Endothelial cell of umbilical vein (primary cell): ENCODE results near the gene DBP. TPM values are rescaled to one million over a fixed set of nuclear protein-coding genes. Genes with fewer than 3 reads are reported as not detected.

Experiments
- BruUV-seq: library from RNA; stranded (reverse); fragments of 400-500 nt; replicated peaks from 2 replicates; lab custom pipeline; 2021; lab: Mats Ljungman, UMichigan
- CTCF ChIA-PET: fragments of 300-600, 350-600 bp; sonication (Branson Sonifier 250); formaldehyde crosslinking; loops from one replicate; lab custom pipeline; 2021; ENCODE audit warnings: antibody characterized with exemption, inconsistent platforms; lab: Charles Lee
- POLR2A ChIA-PET: fragments of 300-600, 350-600 bp; sonication (Branson Sonifier 250); formaldehyde crosslinking; loops from one replicate; lab custom pipeline; 2021; ENCODE audit warnings: antibody characterized with exemption, inconsistent platforms; lab: Charles Lee
- DNase-seq: peaks from one replicate; pipeline ENCODE4 v3.0.0-alpha.2; 2011; ENCODE audit warnings: low read depth, low spot score
- FAIRE-seq: peaks from 2 replicates; lab custom pipeline; 2011; peaks lifted over from hg19 to GRCh38; lab: Jason Lieb, UNC
- H2AFZ ChIP-seq: 2 replicates; pipeline ENCODE4 v1.6.0; 2012; ENCODE audit warnings: low read depth, low read length, control low read depth, inconsistent platforms
- H3K27ac ChIP-seq: 2 replicates; pipeline ENCODE4 v1.5.1; 2011; ENCODE audit warnings: low read depth, mild to moderate bottlenecking, control low read depth, low read length, moderate library complexity; ENCODE audit not compliant: insufficient read depth
- H3K27me3 ChIP-seq, 2 experiments: 2 replicates each; pipeline versions ENCODE4 v1.6.0 to v1.6.1; 2011; ENCODE audit warnings: low read length in 2 of 2, mixed read lengths in 1 of 2; ENCODE audit not compliant: control insufficient read depth in 2 of 2, insufficient read depth in 2 of 2
- H3K36me3 ChIP-seq, 2 experiments: 2 replicates in 1 of 2; 3 replicates in 1 of 2; pipeline ENCODE4 v1.5.1; 2011; ENCODE audit warnings: low read length in 2 of 2, mild to moderate bottlenecking in 1 of 2, moderate library complexity in 1 of 2; ENCODE audit not compliant: control insufficient read depth in 2 of 2, insufficient read depth in 2 of 2; ENCODE audit errors: extremely low read depth in 1 of 2
- H3K4me1 ChIP-seq: 3 replicates; pipeline ENCODE4 v1.5.1; 2011; ENCODE audit warnings: mild to moderate bottlenecking, low read length; ENCODE audit not compliant: control insufficient read depth, insufficient read depth; ENCODE audit errors: extremely low read depth
- H3K4me2 ChIP-seq: 2 replicates; pipeline ENCODE4 v1.6.1; 2011; ENCODE audit warnings: low read length, control low read depth, mixed read lengths; ENCODE audit not compliant: insufficient read depth
- H3K4me3 ChIP-seq, 3 experiments: fragments of 200-600 bp in 1 of 3; sonication (generic), shearing (Covaris generic) in 1 of 3; replicated peaks in 1 of 3; 2 replicates each; pipeline ENCODE4 v1.5.1; 2011 to 2016; ENCODE audit warnings: control low read depth in 3 of 3, low read length in 3 of 3, mild to moderate bottlenecking in 2 of 3, inconsistent platforms in 1 of 3, low read depth in 1 of 3, moderate library complexity in 1 of 3; ENCODE audit not compliant: insufficient read depth in 1 of 3
- H3K79me2 ChIP-seq: 2 replicates; pipeline ENCODE4 v1.6.0; 2012; ENCODE audit warnings: low read length, inconsistent platforms; ENCODE audit not compliant: control insufficient read depth, insufficient read depth
- H3K9ac ChIP-seq: replicated peaks from 2 replicates; pipeline ENCODE3; 2011; ENCODE audit warnings: low read length, control low read depth; ENCODE audit not compliant: insufficient read depth; ENCODE audit errors: extremely low read depth
- H3K9me1 ChIP-seq: replicated peaks from 3 replicates; pipeline ENCODE4 v1.6.0; 2011; ENCODE audit warnings: mild to moderate bottlenecking, low read length; ENCODE audit not compliant: control insufficient read depth, insufficient read depth; ENCODE audit errors: extremely low read depth
- H3K9me3 ChIP-seq: replicated peaks from 2 replicates; pipeline ENCODE4 v1.5.1; 2012; ENCODE audit warnings: low read length, inconsistent platforms; ENCODE audit not compliant: control insufficient read depth, insufficient read depth
- H4K20me1 ChIP-seq: replicated peaks from 2 replicates; pipeline ENCODE3; 2011; ENCODE audit warnings: mild to moderate bottlenecking, low read length; ENCODE audit not compliant: control insufficient read depth, insufficient read depth; ENCODE audit errors: extremely low read depth
- EZH2 ChIP-seq: IDR thresholded peaks from 2 replicates; pipeline ENCODE4 v1.6.1; 2012; ENCODE audit warnings: borderline replicate concordance, low read depth, mild to moderate bottlenecking, moderate library complexity, low read length, inconsistent platforms; ENCODE audit not compliant: severe bottlenecking
- JUN ChIP-seq: IDR thresholded peaks from 2 replicates; pipeline ENCODE4 v1.6.1; 2011; ENCODE audit warnings: borderline replicate concordance, low read depth; ENCODE audit not compliant: insufficient read length, insufficient read depth
- MYC ChIP-seq: IDR thresholded peaks from one replicate; pipeline ENCODE4 v1.6.1; 2011; ENCODE audit warnings: mild to moderate bottlenecking, low read depth, low read length
- POLR2A ChIP-seq: IDR thresholded peaks from 2 replicates; pipeline ENCODE4 v1.6.1; 2012; ENCODE audit warnings: low read depth, mild to moderate bottlenecking, control low read depth, low read length
- POLR2AphosphoS5 ChIP-seq: IDR thresholded peaks from 2 replicates; pipeline ENCODE4 v1.6.1; 2012; ENCODE audit warnings: low read depth, mild to moderate bottlenecking, control low read depth, low read length, moderate library complexity; ENCODE audit not compliant: insufficient read depth
- dilution Hi-C: fragments of 300-500 bp; cut with MboI; formaldehyde crosslinking; loops from one replicate; pipeline ENCODE4 v1.15.0; 2019; ENCODE audit warnings: low sequenced_read_pairs; ENCODE audit not compliant: extremely low pct_ligation_motif_present
- intact Hi-C: fragments of 100-400 bp; cut with micrococcal nuclease; formaldehyde crosslinking; loops from one replicate; pipeline ENCODE4 v1.10.0; 2022
- polyA plus RNA-seq, 4 experiments: library from polyadenylated mRNA; depleted of rRNA in 3 of 4; stranded (reverse) in 3 of 4; unstranded in 1 of 4; fragments of >200 nt; gene quantifications; 2 replicates each; pipeline versions ENCODE4 v1.2.1 to v1.2.3, GENCODE V29; 2011 to 2012; ENCODE audit warnings: missing spikeins in 1 of 4
- total RNA-seq: library from RNA; stranded (reverse); gene quantifications from 2 replicates; pipeline ENCODE4 v1.2.3, GENCODE V29; 2021
- TF ChIP-seq, protein P1 (sequence below): IDR thresholded peaks from 2 replicates; pipeline ENCODE4 v1.6.1; 2011; ENCODE audit not compliant: insufficient read depth, insufficient read length

DBP gene
- total and polyA plus RNA-seq, 2 donors (not counting 3 experiments of a cell fraction or from before 2014, with no cell fraction given): 1.5 to 1.8 TPM

DNA sequence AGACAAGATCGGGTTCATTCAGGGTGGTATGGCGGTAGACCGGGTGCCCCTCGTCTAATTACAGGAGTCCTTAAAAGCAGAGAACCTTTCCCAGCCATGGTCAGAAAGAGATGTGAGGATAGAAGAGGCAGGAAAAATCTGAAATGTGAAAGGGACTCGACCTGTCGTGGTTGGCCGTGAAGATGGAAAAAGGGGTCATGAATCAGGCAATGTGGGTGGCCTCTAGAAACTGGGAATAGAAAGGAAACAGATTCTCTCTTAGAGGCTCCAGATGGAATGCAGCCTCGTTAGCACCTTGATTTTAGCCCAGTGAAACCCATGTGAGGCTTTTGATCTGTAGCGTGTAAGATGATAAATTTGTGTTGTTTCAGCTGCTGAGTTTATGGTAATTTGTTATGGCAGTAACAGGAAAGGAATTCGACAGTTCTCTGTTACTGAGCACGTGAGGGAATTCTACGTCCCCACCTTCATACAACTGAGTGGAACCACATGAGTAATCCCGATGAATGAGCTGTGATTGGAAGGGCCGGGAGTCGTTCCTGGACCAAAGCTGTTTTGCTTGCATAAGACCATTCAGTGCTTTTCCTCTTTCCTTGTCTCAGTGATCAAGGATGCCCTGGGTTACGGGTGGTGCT lies 19.8 kb upstream of the DBP start:
- peak; percentile 69 for FAIRE-seq
- H3K79me2 ChIP-seq: no peaks in the 10 kb centered on the region
- H3K4me2 ChIP-seq: no peak overlapping the region
- BruUV-seq: no TSS peak
- H4K20me1 ChIP-seq: no peaks in the 10 kb centered on the region
- TF ChIP-seq, protein P1, sequence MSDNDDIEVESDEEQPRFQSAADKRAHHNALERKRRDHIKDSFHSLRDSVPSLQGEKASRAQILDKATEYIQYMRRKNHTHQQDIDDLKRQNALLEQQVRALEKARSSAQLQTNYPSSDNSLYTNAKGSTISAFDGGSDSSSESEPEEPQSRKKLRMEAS: peak; percentile 48
- TF ChIP-seq JUN: no peak
- no peak for TF ChIP-seq EZH2
- no peak for TF ChIP-seq MYC
- peak; percentile 20 for TF ChIP-seq POLR2AphosphoS5
- H3K4me3 ChIP-seq: no peak overlapping the region
- no peak overlapping the region for H3K27ac ChIP-seq
- H3K9me3 ChIP-seq: no peaks in the 10 kb centered on the region
- peak overlapping the region; percentile 14 for H2AFZ ChIP-seq
- H3K9ac ChIP-seq: no peak overlapping the region
- ChIA-PET POLR2A (interaction anchor here (0.7 kb wide), 1 partner anchor 18 kb away, joined by 9 read pairs; no protein-coding TSS in a partner anchor), CTCF (interaction anchor here (0.7 to 1.7 kb wide), 2 partner anchors 11 to 19 kb away, joined by 3 to 16 read pairs; partner anchors contain the start of gene CA11)
- dilution Hi-C loops: no loop called here
- intact Hi-C loops: no loop called here
- peak; percentile 61 for DNase-seq
- H3K27me3 ChIP-seq: peaks cover 0 to 2% of the 10 kb centered on the region in 2 experiments
- H3K4me1 ChIP-seq: peaks cover 2% of the 10 kb centered on the region
- H3K9me1 ChIP-seq: no peaks in the 10 kb centered on the region
- H3K36me3 ChIP-seq: no peaks in the 10 kb centered on the region

- H3K27ac ChIP-seq: no peak overlapping the region
- no peaks in the 10 kb centered on the region for H3K36me3 ChIP-seq
- H3K4me3 ChIP-seq: no peak overlapping the region
- H3K4me2 ChIP-seq: no peak overlapping the region
- ChIA-PET CTCF (interaction anchor here (0.6 kb wide), 1 partner anchor 129 kb away, joined by 3 read pairs; no protein-coding TSS in a partner anchor), POLR2A (no interaction called here)
- DNase-seq (no peak), FAIRE-seq (no peak)
- no peak overlapping the region for H3K9ac ChIP-seq
- H3K27me3 ChIP-seq: peaks cover 0 to 2% of the 10 kb centered on the region in 2 experiments
- H2AFZ ChIP-seq: no peak overlapping the region
- no peaks in the 10 kb centered on the region for H3K79me2 ChIP-seq
- H3K4me1 ChIP-seq: peaks cover 6% of the 10 kb centered on the region
- BruUV-seq: no TSS peak
- no peaks in the 10 kb centered on the region for H3K9me3 ChIP-seq
- H3K9me1 ChIP-seq: no peaks in the 10 kb centered on the region
- no peaks in the 10 kb centered on the region for H4K20me1 ChIP-seq
- TF ChIP-seq, protein P1: no peak
- no peak for TF ChIP-seq POLR2A
- dilution Hi-C loops (no loop called here), intact Hi-C loops (no loop called here)
These were observed 17.3 kb upstream of the DBP start for GRCh38 chr19:48654299-48655059.
